ENCODE data around the gene DPEP1.
A peak's percentile ranks its signal among the peaks of the same experiment; 100 is the strongest.

The DPEP1 gene

DNA sequence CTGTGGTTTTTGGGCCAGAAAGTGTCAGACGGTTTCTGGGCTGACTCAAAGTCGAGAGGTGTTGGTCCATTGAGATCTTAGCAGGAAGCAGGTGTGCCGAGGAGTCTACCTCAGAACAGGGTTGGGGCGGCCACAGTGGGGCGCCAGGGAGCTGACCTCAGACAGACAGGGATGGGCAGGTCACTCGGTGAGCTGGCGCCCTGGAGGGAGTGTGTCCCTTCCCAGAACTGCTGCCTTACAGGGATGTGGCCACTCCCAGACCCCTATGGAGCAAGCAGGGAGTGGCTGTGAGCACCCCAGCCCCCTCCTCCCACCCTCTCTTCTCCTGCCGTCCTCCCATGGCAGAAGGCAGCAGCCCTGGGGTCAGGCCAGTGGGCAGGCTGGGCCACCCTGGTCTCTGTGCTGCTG lies 14.0 kb upstream of the DPEP1 start:
- peak; percentile 25 to 43 for DNase-seq
- TF ChIP-seq POLR2A (IDR thresholded peaks at IDR 0.05; ENCODE audit: low read length): no peak
- no peak for TF ChIP-seq GATA1 (IDR thresholded peaks at IDR 0.05; ENCODE audit: low read depth, low read length)

GRCh38 chr16:89599902-89600301 lies 13.5 kb upstream of the DPEP1 start:
- no peak for DNase-seq
- TF ChIP-seq POLR2A (IDR thresholded peaks at IDR 0.05; ENCODE audit: low read length) (no peak), GATA1 (IDR thresholded peaks at IDR 0.05; ENCODE audit: low read depth, low read length) (no peak)

GRCh38 chr16:89600427-89600826 lies 13.0 kb upstream of the DPEP1 start:
- DNase-seq: no peak

GRCh38 chr16:89600956-89601355 lies 12.5 kb upstream of the DPEP1 start:
- no peak for DNase-seq
- no peak for TF ChIP-seq POLR2A (IDR thresholded peaks at IDR 0.05; ENCODE audit: low read length)
- no peak for TF ChIP-seq GATA1 (IDR thresholded peaks at IDR 0.05; ENCODE audit: low read depth, low read length)

More at GRCh38 chr16:89600427-89600826, 13.0 kb upstream of the DPEP1 start:
- TF ChIP-seq POLR2A (IDR thresholded peaks at IDR 0.05; ENCODE audit: low read length) (no peak), GATA1 (IDR thresholded peaks at IDR 0.05; ENCODE audit: low read depth, low read length) (no peak)

GRCh38 chr16:89601906-89602272 lies 11.6 kb upstream of the DPEP1 start:
- TF ChIP-seq GATA1 (IDR thresholded peaks at IDR 0.05; ENCODE audit: low read depth, low read length) (no peak), POLR2A (IDR thresholded peaks at IDR 0.05; ENCODE audit: low read length) (no peak)
- DNase-seq: no peak

DNA sequence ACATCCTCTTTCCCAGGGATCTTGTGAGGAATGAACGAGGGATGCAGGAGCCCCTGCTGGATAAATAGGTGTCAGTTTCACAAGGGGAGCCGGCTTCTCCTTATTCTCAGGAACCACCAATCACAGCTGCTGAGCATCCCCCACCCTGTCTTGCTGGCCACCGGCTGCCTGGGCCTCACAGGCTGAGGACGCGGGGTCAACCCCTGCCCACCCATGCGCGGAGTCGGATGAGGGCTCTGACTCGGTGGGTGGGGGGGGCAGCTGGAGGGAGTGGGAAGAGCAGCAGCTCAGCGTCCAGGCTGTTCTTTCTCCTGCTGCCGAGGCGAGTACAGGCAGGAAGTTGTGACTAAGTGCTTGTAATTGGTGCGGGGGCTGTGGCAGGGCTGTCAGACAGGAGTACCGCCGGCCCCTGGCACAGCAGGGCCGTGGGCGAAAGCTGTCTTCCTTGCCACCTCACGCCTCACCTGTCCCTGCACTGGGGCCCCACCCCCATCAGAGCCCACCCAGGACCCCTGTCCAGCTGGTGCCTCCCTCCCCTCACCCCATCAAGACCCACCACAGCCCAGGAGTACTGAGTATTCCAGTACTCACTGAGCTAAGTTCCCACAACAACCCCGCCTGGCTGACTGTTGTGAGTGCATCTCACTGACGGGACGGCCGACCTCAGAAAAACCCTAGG lies 11.0 kb upstream of the DPEP1 start:
- TF ChIP-seq POLR2A (IDR thresholded peaks at IDR 0.05; ENCODE audit: low read length): no peak
- TF ChIP-seq GATA1 (IDR thresholded peaks at IDR 0.05; ENCODE audit: low read depth, low read length): no peak
- no peak for DNase-seq

- TF ChIP-seq POLR2A (IDR thresholded peaks at IDR 0.05; ENCODE audit: low read length): no peak
- TF ChIP-seq GATA1 (IDR thresholded peaks at IDR 0.05; ENCODE audit: low read depth, low read length): no peak
- DNase-seq: no peak
These were observed 10.4 kb upstream of the DPEP1 start for GRCh38 chr16:89602952-89603590.

- DNase-seq: no peak
- TF ChIP-seq GATA1 (IDR thresholded peaks at IDR 0.05; ENCODE audit: low read depth, low read length): no peak
- TF ChIP-seq POLR2A (IDR thresholded peaks at IDR 0.05; ENCODE audit: low read length): no peak
These were observed 8.7 kb upstream of the DPEP1 start for GRCh38 chr16:89604764-89605163.

DNA sequence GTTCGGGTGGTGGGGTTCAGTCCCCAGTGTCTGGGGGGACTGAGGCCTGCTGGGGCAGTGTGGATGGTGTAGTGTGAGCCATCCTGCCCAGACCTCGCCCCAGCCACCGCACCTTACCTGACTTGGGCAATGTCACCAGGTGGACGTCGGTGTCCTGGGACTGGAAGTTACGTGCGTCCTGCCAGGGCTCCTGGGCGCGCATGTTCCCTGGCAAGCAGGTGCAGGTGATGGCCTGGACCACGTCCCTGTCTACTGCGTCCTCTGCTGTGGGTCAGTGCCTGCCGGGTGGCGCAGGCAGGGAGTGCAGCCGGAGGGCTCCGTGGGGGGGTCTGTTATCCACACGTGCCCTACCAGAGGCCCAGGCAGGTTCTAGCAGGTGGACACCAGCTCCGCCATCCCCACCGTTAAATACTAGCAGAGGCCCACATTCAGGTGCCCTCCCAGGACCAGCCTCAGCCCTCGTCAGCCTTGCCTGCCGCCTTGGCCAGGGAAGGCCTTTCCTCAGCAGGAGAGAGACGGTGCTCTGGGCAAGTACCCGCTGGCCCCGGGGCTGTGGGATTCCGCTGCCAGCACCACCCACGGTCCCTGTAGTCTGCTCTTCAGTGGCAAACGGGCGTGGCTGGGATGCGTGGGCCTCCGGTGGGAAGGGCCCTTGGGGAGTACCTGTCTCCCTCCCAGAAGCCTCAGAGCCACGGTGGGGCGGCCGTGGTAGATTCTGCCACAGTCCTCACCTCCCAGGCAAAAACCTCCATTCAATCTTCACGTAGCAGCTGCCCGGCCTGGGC lies 8.1 kb upstream of the DPEP1 start:
- TF ChIP-seq POLR2A (IDR thresholded peaks at IDR 0.05; ENCODE audit: low read length) (no peak), GATA1 (IDR thresholded peaks at IDR 0.05; ENCODE audit: low read depth, low read length) (no peak)
- DNase-seq: no peak

- DNase-seq: no peak
- TF ChIP-seq POLR2A (IDR thresholded peaks at IDR 0.05; ENCODE audit: low read length) (no peak), GATA1 (IDR thresholded peaks at IDR 0.05; ENCODE audit: low read depth, low read length) (no peak)
These were observed 7.4 kb upstream of the DPEP1 start for GRCh38 chr16:89606006-89606405.

GRCh38 chr16:89607453-89607852 lies 6.0 kb upstream of the DPEP1 start:
- DNase-seq: no peak
- TF ChIP-seq GATA1 (IDR thresholded peaks at IDR 0.05; ENCODE audit: low read depth, low read length): no peak
- TF ChIP-seq POLR2A (IDR thresholded peaks at IDR 0.05; ENCODE audit: low read length): no peak

GRCh38 chr16:89607937-89608740 lies 5.3 kb upstream of the DPEP1 start:
- no peak for DNase-seq
- TF ChIP-seq POLR2A (IDR thresholded peaks at IDR 0.05; ENCODE audit: low read length) (no peak), GATA1 (IDR thresholded peaks at IDR 0.05; ENCODE audit: low read depth, low read length) (no peak)

- no peak for DNase-seq
- no peak for TF ChIP-seq GATA1 (IDR thresholded peaks at IDR 0.05; ENCODE audit: low read depth, low read length)
- no peak for TF ChIP-seq POLR2A (IDR thresholded peaks at IDR 0.05; ENCODE audit: low read length)
These were observed 3.4 kb upstream of the DPEP1 start for GRCh38 chr16:89610108-89610453.

All from erythroblast (primary cell).